GM21515 (cell line): ENCODE results near the gene LCE1C.

Source experiments
- ATAC-seq: cut with Tn5 transposase; IDR thresholded peaks from one replicate; pipeline ENCODE4 v1.9.1; 2021; ENCODE audit not compliant: unreplicated experiment

Gene LCE1C

DNA sequence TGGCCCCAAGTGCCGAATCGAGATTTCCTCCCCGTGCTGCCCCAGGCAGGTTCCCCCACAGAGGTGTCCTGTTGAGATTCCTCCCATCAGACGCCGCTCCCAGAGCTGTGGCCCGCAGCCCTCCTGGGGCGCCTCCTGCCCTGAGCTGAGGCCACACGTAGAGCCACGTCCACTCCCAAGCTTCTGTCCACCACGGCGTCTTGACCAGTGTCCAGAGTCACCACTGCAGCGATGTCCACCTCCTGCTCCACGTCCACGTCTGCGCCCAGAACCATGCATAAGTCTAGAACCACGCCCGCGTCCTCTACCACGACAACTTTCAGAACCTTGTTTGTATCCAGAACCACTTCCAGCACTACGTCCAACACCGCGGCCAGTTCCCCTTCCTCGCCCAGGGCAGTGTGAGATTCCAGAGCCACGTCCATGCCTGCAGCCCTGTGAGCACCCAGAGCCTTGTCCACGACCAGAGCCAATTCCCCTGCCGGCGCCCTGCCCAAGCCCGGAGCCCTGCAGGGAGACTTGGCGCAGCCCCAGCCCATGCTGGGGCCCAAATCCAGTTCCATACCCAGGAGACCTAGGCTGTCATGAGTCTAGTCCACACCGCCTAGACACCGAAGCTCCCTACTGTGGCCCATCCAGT lies 45.8 kb downstream of the LCE1C start:
- no peak for ATAC-seq

DNA sequence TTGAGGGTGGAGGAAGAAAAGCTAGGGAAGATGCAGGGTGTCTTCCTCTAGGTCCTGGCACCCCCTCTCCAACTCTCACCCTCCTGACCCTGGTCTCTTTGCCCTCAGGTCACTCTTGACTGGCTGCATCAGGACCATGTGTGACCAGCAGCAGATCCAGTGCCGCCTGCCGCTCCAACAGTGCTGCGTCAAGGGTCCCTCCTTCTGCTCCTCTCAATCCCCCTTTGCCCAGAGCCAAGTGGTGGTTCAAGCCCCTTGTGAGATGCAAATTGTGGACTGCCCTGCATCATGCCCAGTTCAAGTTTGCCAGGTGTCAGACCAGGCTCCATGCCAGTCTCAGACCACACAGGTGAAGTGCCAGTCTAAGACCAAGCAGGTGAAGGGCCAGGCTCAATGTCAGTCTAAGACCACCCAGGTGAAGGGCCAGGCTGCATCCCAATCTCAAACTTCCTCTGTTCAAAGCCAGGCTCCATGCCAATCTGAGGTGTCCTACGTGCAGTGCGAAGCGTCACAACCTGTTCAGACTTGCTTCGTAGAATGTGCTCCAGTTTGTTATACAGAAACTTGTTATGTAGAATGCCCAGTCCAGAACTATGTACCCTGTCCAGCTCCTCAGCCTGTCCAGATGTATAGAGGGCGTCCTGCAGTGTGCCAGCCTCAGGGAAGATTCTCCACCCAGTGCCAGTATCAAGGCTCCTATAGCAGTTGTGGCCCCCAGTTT lies 46.8 kb downstream of the LCE1C start:
- ATAC-seq = no peak

DNA sequence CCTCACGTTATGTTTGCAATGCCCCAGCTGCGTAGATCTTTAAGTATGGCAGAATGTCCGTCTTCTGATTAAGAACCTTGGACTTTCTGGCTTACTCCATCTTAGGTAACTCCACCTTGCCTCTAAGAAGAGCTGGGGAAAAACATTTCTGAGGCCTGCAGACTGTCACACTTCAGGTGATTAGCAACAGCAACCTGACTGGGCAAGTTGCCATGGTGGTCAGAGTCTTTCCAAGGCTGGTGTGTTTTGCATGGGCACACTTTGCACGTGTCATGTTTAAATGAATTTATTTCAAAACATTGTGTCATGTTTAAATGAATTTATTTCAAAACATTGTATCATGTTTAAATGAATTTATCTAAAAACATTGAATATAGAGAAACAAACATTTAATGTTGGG lies 47.8 kb downstream of the LCE1C start:
- ATAC-seq = no peak

DNA sequence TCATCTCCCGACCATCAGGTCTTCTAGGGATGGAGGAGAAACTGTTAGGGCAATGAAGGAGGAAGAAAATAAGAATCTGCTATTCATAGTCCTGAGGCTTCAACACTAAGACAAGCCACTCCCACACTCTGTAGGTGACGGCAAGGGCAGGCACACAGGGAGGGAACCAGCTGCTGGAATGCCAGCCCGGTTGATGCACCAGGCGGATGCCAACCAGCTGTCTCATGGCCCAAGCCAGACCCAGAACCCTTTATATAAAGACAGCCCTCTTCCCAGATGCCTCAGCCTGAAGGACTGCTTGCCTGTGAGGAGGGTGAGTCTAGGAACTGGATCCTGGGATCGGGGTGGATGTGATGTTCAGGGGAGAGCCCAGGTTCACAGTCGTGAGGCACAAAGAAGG lies 48.7 kb downstream of the LCE1C start, which contains the start of gene KPRP:
Gene KPRP (plus strand): TSS at position 279 of the 400 bp plus-strand sequence. CDS start 1,564 bp downstream, outside the sequence.
- ATAC-seq = no peak

DNA sequence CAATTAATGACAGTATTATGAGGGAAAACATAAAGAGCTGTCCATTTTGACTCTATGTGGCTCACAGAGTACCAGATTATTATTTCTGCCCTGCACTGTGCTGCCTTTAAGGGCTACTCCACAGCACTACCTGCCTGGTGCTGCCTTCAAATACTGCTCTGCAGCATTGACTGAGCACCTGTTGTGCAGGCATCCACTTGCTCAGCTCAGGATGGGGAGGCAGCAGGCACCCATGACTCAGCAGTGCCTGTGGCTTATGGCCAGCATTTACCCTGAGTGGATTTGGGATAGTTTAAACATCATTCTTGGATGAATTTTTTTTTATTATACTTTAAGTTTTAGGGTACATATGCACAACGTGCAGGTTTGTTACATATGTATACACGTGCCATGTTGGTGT lies 49.6 kb downstream of the LCE1C start:
- ATAC-seq = no peak
